GM19238 (cell line): Measurements from ENCODE around the gene ZNF8.
"Not testable (repeated sequence)": the region's sequence is repeated elsewhere in the genome, so short reads cannot be mapped to it uniquely, and the experiment has no call there.

Source experiments
- DNase-seq: peaks from one replicate; pipeline ENCODE4 v3.0.0; 2011; ENCODE audit warnings: low spot score; ENCODE audit not compliant: insufficient read length

The ZNF8 gene

DNA sequence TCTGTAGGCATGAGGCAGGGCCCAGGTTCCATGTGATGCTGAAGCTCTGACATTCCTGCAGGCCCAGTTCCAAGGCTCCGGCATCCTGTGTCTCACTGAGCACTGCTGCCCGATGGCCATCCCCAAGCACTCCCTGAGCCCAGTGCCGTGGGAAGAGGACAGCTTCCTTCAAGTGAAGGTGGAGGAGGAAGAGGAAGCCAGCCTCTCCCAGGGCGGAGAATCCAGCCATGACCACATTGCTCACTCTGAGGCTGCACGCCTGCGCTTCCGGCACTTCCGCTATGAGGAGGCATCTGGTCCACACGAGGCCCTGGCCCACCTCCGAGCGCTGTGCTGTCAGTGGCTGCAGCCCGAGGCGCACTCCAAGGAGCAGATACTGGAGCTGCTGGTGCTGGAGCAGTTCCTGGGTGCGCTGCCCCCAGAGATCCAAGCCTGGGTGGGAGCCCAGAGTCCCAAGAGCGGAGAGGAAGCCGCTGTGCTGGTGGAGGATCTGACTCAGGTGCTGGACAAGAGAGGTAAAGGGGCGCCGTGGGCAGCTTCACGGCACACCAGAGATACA lies 56.0 kb downstream of the ZNF8 start:
- no peak for DNase-seq

DNA sequence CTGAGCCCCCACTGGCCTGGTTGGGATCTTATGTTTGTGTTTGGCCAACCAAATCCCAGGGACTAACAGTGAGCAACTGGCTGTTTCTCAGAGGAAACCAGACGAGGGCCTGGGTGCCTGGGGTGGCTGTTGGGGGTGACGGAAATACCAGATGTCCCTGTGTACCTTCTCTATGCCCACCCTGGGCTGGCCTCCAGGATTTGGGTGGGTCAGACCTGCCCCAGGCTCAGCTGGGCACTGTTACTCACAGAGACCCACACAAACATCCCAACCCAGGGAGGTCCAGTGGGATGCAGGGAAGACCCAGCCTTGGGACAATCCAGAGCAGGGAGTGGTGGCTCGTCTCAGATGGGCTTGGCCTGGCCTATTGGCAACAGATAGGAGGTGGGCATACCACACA lies 56.9 kb downstream of the ZNF8 start:
- DNase-seq: no peak

- no peak for DNase-seq
Measured at GRCh38 chr19:58336216-58336615, 57.5 kb downstream of the ZNF8 start.

- no peak for DNase-seq
Measured at GRCh38 chr19:58336820-58337219, 58.1 kb downstream of the ZNF8 start.

GRCh38 chr19:58338336-58338735 lies 59.6 kb downstream of the ZNF8 start:
- no peak for DNase-seq

DNA sequence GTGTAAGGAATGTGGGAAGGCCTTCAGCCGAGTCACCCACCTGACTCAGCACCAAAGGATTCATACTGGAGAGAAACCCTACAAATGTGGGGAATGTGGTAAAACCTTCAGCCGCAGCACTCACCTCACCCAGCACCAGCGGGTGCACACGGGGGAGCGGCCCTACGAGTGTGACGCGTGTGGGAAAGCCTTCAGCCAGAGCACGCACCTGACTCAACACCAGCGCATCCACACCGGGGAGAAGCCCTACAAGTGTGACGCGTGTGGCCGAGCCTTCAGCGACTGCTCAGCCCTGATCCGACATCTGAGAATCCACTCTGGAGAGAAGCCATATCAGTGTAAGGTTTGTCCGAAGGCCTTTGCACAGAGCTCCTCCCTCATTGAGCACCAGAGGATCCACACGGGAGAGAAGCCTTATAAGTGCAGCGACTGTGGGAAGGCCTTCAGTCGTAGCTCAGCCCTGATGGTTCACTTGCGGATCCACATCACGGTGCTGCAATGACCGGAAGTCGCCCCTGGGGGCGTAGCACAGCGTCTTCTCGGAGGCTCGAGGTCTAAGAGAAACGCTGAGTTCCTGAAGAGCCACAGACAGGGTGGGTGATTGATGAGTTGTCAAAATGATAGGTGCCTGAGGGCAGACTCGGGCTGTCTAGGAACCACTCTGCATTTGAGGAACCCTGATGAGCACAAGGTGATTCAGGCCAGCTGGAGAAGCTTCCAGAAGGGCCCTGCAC lies 60.2 kb downstream of the ZNF8 start:
- no peak for DNase-seq

DNA sequence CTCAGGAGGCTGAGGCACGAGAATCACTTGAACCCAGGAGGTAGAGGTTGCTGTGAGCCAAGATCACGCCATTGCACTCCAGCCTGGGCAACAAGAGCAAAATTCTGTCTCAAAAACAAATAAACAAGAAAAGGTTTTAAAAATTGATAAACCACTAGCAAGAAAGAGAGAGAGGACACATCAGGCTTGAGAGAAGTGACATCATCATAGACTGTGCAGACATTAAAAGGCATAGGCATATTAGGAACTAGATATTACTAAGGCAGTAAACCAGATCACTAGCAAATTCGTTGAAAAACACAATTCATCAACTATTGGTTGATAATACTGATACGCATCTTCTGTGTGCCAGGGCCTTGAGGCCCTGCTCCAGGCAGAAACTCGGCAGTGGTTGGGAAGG lies 66.8 kb downstream of the ZNF8 start:
- no peak for DNase-seq

- peak; percentile 92 for DNase-seq
Measured at GRCh38 chr19:58346961-58347929, 68.5 kb downstream of the ZNF8 start.

DNA sequence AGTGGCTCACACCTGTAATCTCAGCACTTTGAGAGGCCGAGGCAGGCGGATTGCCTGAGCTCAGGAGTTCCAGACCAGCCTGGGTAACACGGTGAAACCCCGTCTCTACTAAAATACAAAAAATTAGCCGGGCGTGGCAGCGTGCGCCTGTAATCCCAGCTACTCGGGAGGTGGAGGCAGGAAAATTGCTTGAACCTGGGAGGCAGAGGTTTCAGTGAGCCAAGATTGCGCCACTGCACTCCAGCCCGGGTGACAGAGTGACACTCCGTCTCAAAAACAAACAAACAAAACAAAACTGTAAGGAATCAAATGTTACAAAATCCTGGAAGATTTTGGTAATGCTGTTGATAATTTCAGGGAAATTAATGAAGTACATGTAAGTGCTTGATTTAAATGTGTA lies 69.3 kb downstream of the ZNF8 start:
- not testable (repeated sequence) for DNase-seq

- DNase-seq: no peak
Measured at GRCh38 chr19:58349590-58349989, 70.8 kb downstream of the ZNF8 start.

GRCh38 chr19:58350001-58350861 lies 71.5 kb downstream of the ZNF8 start:
- DNase-seq: no peak

DNA sequence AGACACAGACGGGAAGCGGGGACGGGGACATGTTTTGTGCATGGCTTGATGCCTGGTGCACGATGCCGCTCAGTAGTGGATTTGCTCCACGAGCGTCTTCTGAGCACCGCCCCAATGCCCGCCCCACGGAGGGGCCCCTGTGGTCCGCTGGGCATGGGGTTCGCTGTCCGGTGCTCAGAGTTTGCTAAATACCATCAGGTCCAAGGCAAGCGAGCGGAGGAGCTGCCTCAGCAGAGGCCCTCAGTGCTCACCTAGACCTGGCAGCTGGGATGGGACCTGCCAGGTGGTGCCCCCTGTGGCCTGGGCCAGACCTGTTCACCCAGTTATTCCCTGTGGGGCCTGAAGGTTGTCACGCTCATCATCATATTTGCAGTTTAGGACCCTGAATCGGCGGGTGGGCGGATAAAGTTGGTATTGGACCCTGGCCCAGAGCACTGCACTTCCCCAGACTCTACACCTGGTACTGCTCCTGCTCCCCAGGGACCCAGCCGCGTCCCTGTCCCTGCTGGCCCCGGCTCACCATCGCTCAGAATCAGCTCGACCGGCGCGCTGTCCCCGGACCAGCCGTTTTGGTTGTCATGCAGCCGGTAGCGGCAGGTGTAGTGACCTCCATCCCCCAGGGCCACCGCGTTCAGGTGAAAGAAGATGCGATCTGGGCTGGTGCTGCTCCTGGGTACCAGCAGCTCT lies 72.3 kb downstream of the ZNF8 start:
- DNase-seq: no peak

DNA sequence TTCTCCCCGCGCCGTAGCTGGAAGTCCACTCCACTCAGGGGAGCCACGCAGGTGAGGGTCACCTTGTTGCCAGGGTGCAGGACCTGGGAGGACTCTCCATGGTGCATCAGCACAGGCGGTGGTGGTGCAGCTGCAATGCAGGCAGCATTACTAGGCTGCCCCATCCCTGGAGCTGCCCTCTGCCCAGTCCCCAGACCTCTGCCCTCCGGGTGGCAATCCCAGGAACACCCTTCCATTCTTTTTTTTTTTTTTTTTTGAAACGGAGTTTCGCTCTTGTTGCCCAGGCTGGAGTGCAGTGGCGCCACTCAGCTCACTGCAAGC lies 72.8 kb downstream of the ZNF8 start:
- no peak for DNase-seq

- no peak for DNase-seq
Measured at GRCh38 chr19:58351990-58352755, 73.4 kb downstream of the ZNF8 start.
